ENCODE results near the gene ISG20L2.

Gene ISG20L2

GRCh38 chr1:156748670-156749418, 20.3 kb upstream of the ISG20L2 start:
- ATAC-seq (replicated peaks) (no peak), DNase-seq (no peak)
- Mint-ChIP-seq H3K4me3 (peak overlapping the region; percentile 79 to 92), H3K4me1 (peaks cover 51 to 64% of the 10 kb centered on the region in 2 donors), H3K27me3 (no peaks in the 10 kb centered on the region), H3K9me3 (no peaks in the 10 kb centered on the region), H3K27ac (peak overlapping the region; percentile 94), H3K36me3 (peaks cover 35 to 61% of the 10 kb centered on the region in 2 donors)

DNA sequence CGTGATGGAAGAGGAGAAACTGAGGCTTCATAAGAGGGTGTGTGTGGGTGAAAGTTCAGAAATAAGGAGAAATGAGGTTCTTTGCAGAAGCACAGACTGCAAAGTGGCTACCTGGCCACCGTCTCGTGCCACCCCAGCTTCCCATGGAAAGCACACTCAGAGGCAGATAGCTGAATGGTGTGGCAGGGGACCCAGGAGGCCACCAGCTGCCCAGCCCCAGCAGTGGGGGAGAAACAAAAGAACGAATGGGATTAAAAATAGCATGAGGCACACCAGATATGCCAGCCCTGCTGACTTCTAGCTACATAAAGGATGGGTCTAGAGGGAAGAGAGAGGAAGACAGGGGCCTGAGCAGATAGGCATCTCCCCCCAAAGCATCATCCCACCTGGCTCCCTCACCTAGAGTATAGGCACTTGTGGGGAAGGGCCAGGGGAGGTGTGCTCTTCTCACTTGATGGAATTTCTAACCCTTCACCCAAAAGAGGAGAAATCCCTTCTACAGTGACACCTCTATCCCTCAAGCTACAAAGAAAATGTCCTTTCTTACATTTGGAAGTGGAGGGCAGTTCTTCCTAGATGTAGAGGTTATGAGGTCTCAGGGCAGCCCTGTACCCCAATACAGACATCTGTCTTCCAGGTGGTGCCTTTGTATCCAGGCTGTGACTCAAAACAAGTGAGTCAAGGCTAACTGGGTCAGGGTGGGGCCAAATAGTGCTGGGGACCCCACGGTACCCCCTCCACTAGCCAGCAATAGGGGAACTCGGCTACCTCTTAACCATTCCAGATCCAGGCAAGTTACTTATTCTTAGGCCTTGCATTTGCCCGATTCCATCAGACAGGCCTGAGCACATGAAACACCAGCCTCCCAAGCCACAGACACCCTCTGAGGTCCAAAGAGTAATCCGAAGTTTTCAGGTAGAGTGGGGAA, 19.4 kb upstream of the ISG20L2 start:
- Mint-ChIP-seq H3K27me3 (no peaks in the 10 kb centered on the region), H3K27ac (peak overlapping the region; percentile 94), H3K4me1 (peaks cover 50 to 65% of the 10 kb centered on the region in 2 donors), H3K9me3 (no peaks in the 10 kb centered on the region), H3K4me3 (peak overlapping the region; percentile 79 to 92), H3K36me3 (peaks cover 42 to 70% of the 10 kb centered on the region in 2 donors)
- ATAC-seq (replicated peaks) (no peak), DNase-seq (no peak)

DNA sequence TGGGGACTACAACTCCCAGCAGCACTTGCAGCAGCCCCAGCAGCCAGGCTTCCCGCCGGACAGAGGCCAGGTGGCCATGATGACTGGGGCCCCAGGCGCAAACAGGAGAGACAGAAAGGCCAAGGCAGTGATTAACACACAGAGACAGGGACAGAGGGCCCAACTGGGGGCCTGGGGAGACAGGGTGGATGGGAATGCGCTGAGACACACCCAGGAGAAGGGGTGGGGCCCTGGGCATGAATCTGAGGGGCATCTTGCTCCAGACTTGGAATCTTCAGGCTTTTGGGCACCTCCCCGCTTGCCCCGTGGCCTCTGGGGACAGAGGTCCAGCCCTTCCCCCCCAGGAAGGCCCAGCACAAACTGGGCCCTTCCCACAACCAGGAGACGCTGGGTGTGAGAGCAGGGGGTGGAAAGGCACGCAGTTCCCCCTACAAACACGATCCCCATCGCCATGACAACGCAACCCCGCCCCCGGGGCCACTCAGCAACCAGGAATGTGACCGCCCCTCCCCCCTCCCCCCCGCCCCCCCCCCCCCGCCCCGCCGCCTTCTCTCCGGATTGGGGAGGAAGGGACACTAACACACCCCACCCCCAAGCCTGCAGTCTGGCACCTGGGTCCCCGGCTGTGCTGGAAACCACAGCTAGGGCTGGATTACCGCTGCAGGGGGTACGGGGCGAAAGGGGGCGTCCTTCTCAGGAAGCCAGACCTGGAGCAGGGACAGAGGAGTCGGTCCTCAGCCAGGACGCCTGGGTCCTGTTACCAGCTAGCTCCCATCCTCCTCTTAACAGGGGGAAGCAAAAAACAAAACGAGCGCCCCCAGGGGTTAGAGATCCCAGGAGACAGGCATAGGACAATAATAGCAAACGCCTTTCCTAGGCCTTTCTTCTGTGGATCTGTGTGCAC, 18.4 kb upstream of the ISG20L2 start:
- Mint-ChIP-seq H3K4me3 (peak overlapping the region; percentile 79 to 92), H3K27me3 (no peaks in the 10 kb centered on the region), H3K9me3 (no peaks in the 10 kb centered on the region), H3K27ac (peak overlapping the region; percentile 94), H3K36me3 (peaks cover 48 to 79% of the 10 kb centered on the region in 2 donors), H3K4me1 (peaks cover 51 to 66% of the 10 kb centered on the region in 2 donors)
- DNase-seq (no peak), ATAC-seq (replicated peaks) (peak; percentile 29 to 30)

- DNase-seq = no peak
- peak overlapping the region; percentile 94 for H3K27ac Mint-ChIP-seq
Observed at GRCh38 chr1:156746406-156746727, 17.8 kb upstream of the ISG20L2 start.

GRCh38 chr1:156745881-156746280, 17.3 kb upstream of the ISG20L2 start:
- Mint-ChIP-seq H3K36me3 (peaks cover 56 to 84% of the 10 kb centered on the region in 2 donors), H3K27me3 (no peaks in the 10 kb centered on the region), H3K4me3 (no peak overlapping the region), H3K27ac (peak overlapping the region; percentile 15), H3K9me3 (peaks cover 0 to 2% of the 10 kb centered on the region in 2 donors), H3K4me1 (peaks cover 57 to 77% of the 10 kb centered on the region in 2 donors)
- no peak for ATAC-seq (replicated peaks)
- DNase-seq = no peak

More at GRCh38 chr1:156746406-156746727, 17.8 kb upstream of the ISG20L2 start:
- peaks cover 53 to 81% of the 10 kb centered on the region in 2 donors for H3K36me3 Mint-ChIP-seq
- peak overlapping the region; percentile 79 to 83 for H3K4me3 Mint-ChIP-seq
- no peak for ATAC-seq (replicated peaks)
- no peaks in the 10 kb centered on the region for H3K27me3 Mint-ChIP-seq
- peaks cover 0 to under 1% of the 10 kb centered on the region in 2 donors for H3K9me3 Mint-ChIP-seq
- peaks cover 55 to 72% of the 10 kb centered on the region in 2 donors for H3K4me1 Mint-ChIP-seq

GRCh38 chr1:156744786-156745419, 16.3 kb upstream of the ISG20L2 start:
- peaks cover 52 to 80% of the 10 kb centered on the region in 2 donors for H3K4me1 Mint-ChIP-seq
- ATAC-seq (replicated peaks) (no peak), DNase-seq (no peak)
- no peak overlapping the region for H3K4me3 Mint-ChIP-seq
- peaks cover 0 to 2% of the 10 kb centered on the region in 2 donors for H3K9me3 Mint-ChIP-seq
- H3K27me3 Mint-ChIP-seq = no peaks in the 10 kb centered on the region
- peaks cover 60 to 79% of the 10 kb centered on the region in 2 donors for H3K36me3 Mint-ChIP-seq
- peak overlapping the region; percentile 70 for H3K27ac Mint-ChIP-seq

DNA sequence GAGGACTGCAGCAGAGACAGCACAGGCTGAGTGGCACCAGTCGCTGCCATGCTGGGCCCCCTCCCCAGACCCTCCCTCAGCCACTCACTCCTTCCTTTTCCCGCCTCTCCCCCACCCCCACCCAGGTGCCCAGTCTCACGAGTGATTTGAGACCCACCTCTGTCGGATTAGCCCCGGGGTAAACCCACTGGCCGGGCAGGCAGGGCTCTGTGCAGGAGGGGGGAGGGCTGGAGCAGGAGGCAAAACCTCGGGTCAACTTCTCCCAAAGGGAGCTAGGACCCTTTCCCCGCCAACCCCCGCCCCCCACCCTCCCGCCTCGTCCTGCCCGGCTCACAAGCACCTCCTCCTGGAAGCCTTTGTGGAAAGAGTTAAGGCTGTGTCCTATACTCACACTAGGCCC, 15.8 kb upstream of the ISG20L2 start:
- peaks cover 0 to 2% of the 10 kb centered on the region in 2 donors for H3K9me3 Mint-ChIP-seq
- peaks cover 55 to 75% of the 10 kb centered on the region in 2 donors for H3K36me3 Mint-ChIP-seq
- no peaks in the 10 kb centered on the region for H3K27me3 Mint-ChIP-seq
- H3K27ac Mint-ChIP-seq = peak overlapping the region; percentile 70
- no peak for ATAC-seq (replicated peaks)
- H3K4me1 Mint-ChIP-seq = peaks cover 47 to 74% of the 10 kb centered on the region in 2 donors
- no peak overlapping the region for H3K4me3 Mint-ChIP-seq
- DNase-seq = no peak

DNA sequence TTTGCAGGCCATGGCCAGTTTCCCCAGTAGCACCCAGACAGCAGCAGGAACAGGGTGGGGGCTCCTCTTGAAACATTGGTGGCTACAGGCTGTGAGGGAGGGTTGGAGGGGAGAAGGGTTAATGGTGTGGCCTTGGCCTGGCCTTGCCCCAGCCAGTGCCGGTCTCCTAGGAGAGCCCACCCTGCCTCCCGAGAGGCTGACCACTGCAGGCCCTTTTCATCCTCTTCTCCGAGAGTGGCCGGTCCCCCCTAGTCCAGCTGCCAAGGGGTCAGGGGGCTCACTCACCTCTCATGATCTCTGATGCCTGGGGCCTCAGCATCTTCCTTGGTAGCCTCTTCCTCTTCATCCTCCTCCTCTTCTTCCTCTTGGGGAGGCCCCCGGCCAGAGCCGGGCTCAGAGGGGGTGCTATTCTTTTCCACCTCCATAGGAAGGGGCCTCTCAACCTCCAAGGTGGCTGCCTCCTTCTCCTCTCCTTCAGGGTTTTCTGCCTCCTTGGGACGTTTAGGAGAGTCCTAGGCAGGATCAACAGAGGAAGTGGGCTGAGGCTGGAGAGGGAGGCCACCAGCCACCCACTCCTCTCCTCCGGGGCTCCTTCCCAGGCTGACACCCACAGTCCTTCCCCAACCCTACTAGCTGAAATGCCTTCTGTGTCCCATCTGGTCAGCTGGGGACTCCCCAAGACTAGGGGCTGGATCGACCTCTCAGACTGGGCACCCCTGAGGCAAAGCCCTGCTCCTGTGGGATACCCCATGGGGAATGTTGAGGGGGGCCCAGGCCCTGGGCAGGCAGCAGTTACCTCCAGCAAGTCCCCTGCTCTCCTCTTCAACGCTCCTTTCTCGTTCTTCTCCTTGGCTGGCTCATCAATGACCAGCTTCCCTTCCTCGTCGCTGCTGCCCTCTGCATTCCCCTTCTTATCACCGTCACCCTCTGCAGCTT, 15.1 kb upstream of the ISG20L2 start:
- no peak overlapping the region for H3K4me3 Mint-ChIP-seq
- H3K27me3 Mint-ChIP-seq = no peaks in the 10 kb centered on the region
- peaks cover 0 to 2% of the 10 kb centered on the region in 2 donors for H3K9me3 Mint-ChIP-seq
- H3K27ac Mint-ChIP-seq = peak overlapping the region; percentile 63
- H3K36me3 Mint-ChIP-seq = peaks cover 51 to 75% of the 10 kb centered on the region in 2 donors
- DNase-seq (no peak), ATAC-seq (replicated peaks) (no peak)
- peaks cover 42 to 67% of the 10 kb centered on the region in 2 donors for H3K4me1 Mint-ChIP-seq

DNA sequence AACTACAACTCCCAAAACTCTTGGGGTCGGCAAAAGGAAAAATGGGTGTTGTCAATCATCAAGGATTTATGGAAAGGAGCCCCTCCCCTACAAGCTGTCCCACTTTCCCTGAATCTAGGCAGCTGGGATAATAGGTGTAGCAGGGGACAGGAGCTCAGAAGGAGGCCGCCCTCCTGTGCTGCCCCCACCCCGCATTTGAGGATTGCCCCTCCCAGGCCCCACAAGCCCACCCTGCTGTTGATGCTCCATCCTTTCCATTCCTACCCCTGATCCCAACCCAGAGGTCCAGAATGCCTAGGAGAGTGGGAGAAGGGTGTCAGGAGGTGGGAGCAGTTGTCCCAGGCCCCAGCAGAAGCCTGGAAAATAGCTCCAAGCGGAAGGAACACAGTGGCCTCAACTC, 14.2 kb upstream of the ISG20L2 start:
- Mint-ChIP-seq H3K4me3 (no peak overlapping the region), H3K27ac (peak overlapping the region; percentile 44), H3K36me3 (peaks cover 53 to 78% of the 10 kb centered on the region in 2 donors), H3K27me3 (no peaks in the 10 kb centered on the region), H3K4me1 (peaks cover 37 to 59% of the 10 kb centered on the region in 2 donors), H3K9me3 (peaks cover 0 to 2% of the 10 kb centered on the region in 2 donors)
- DNase-seq = no peak
- ATAC-seq (replicated peaks) = no peak

GRCh38 chr1:156742017-156742416, 13.5 kb upstream of the ISG20L2 start:
- ATAC-seq (replicated peaks) (no peak), DNase-seq (no peak)
- H3K36me3 Mint-ChIP-seq = peaks cover 53 to 79% of the 10 kb centered on the region in 2 donors
- peak overlapping the region; percentile 98 for H3K27ac Mint-ChIP-seq
- H3K27me3 Mint-ChIP-seq = no peaks in the 10 kb centered on the region
- peak overlapping the region; percentile 94 to 96 for H3K4me3 Mint-ChIP-seq
- peaks cover 0 to 2% of the 10 kb centered on the region in 2 donors for H3K9me3 Mint-ChIP-seq
- H3K4me1 Mint-ChIP-seq = peaks cover 34 to 52% of the 10 kb centered on the region in 2 donors

GRCh38 chr1:156741481-156741983, 13.0 kb upstream of the ISG20L2 start:
- DNase-seq = no peak
- Mint-ChIP-seq H3K36me3 (peaks cover 54 to 77% of the 10 kb centered on the region in 2 donors), H3K27ac (peak overlapping the region; percentile 98), H3K27me3 (no peaks in the 10 kb centered on the region), H3K4me1 (peaks cover 32 to 47% of the 10 kb centered on the region in 2 donors), H3K9me3 (peaks cover 0 to 2% of the 10 kb centered on the region in 2 donors), H3K4me3 (peak overlapping the region; percentile 94 to 96)
- no peak for ATAC-seq (replicated peaks)

DNA sequence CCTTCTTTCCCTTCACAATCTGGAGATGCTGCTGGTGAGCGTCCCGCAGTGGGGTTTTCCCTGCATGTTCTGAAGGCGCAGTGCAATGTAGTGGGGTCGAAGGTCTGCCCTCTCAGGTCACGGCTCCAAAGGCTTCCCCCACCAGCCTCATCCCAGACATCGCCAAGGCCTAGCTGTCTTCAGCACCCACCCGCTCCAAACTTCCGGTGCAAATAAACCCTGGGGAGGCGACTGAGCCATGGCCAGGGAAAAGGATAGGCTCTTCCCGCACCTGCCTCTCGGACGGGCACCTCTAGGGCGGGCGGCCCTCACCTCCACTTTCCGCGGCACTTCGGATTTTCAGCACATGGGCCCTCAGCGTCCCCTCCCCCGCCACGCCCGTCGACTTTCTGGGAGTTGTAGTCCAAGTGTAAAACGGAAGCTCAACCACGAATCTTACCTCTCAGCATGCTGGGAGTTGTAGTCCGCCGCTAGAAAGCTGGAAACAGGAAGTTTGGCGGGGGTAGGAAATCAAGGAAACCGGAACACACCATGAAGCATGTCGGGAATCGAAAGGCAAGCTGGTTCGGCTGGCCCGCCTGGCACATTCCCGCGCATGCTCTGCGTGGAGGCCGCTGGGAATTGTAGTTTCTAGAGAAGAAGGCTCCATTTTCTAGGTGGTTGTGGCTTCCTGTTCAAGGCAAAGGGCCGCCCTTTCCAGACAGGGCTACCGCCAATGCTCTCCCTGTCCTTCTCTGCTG, 12.3 kb upstream of the ISG20L2 start, which contains the start of gene MRPL24:
Gene MRPL24, minus strand, starts transcription at position 348 of the 740 bp plus-strand sequence. CDS start 2,384 bp downstream, outside the sequence.
- Mint-ChIP-seq H3K27ac (peak within 1 kb of the TSS; percentile 98), H3K27me3 (no peaks in the 10 kb centered on the region), H3K4me1 (peaks cover 28 to 41% of the 10 kb centered on the region in 2 donors), H3K9me3 (peaks cover 0 to 2% of the 10 kb centered on the region in 2 donors), H3K36me3 (peaks cover 54 to 75% of the 10 kb centered on the region in 2 donors), H3K4me3 (peak within 1 kb of the TSS; percentile 94 to 96)
- ATAC-seq (replicated peaks) (peak; percentile 92 to 93), DNase-seq (peak; percentile 97)
